Measurements from ENCODE around the gene LENG1.

The LENG1 gene

DNA sequence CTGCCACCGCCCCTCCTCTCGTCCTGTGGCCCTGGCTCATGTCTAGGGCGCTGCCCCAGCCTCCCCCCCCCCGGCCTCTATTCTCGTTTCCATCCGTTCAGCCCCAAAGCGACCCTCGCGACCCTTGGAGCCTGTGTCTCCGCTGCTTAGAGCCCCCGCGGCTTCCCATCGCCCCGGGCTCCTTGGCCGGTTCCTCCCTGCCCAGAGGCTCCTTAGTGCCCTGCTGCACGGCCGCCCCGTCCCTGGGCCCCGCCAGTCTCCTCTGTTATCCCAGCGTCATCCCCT is 31.1 kb downstream of the LENG1 start:
- CTCF ChIA-PET, result no interaction called here
- POLR2A ChIA-PET, result no interaction called here

DNA sequence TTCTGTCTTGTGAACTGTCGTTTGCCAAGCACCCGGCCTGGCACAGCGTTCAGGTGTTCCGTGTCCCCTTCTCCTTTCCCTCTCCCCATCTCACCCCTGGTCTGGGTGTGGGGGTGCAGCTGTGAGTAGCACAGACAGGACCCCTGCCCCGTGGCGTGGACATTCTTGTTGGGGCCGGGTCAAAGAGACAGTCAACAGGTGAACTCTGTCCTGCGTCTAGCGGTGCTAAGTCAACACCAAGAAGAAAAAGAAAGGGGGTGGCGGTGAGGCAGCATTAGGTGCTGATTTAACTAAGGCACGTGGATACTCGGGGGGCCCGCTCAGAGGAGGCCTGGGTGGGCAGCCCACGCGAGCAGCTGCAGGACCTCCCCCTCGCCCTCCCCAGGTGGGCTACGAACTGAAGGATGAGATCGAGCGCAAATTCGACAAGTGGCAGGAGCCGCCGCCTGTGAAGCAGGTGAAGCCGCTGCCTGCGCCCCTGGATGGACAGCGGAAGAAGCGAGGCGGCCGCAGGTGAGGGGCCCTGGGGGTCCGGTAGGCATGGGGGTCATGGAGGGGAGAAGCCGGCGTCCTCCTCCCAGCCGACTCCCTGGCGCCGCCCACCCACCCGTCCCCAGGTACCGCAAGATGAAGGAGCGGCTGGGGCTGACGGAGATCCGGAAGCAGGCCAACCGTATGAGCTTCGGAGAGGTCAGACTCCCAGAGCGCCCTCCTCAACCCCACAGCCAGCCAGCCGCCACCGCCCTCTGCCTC is 31.7 kb downstream of the LENG1 start:
- CTCF ChIA-PET, result no interaction called here
- POLR2A ChIA-PET, result no interaction called here
- H3K4me3 ChIP-seq (ENCODE audit: low read depth, low read length), result no peak overlapping the region
- no peak for DNase-seq (ENCODE audit: low read depth, low spot score)
- TF ChIP-seq, protein P1, sequence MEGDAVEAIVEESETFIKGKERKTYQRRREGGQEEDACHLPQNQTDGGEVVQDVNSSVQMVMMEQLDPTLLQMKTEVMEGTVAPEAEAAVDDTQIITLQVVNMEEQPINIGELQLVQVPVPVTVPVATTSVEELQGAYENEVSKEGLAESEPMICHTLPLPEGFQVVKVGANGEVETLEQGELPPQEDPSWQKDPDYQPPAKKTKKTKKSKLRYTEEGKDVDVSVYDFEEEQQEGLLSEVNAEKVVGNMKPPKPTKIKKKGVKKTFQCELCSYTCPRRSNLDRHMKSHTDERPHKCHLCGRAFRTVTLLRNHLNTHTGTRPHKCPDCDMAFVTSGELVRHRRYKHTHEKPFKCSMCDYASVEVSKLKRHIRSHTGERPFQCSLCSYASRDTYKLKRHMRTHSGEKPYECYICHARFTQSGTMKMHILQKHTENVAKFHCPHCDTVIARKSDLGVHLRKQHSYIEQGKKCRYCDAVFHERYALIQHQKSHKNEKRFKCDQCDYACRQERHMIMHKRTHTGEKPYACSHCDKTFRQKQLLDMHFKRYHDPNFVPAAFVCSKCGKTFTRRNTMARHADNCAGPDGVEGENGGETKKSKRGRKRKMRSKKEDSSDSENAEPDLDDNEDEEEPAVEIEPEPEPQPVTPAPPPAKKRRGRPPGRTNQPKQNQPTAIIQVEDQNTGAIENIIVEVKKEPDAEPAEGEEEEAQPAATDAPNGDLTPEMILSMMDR (IDR thresholded peaks at IDR 0.05; ENCODE audit: insufficient read depth, low read length, missing control alignments), result no peak

More for the DNA sequence above, 31.1 kb downstream of the LENG1 start:
- H3K4me3 ChIP-seq (ENCODE audit: low read depth, low read length), result no peak overlapping the region
- DNase-seq (ENCODE audit: low read depth, low spot score), result no peak
- TF ChIP-seq, protein P1 (IDR thresholded peaks at IDR 0.05; ENCODE audit: insufficient read depth, low read length, missing control alignments), result no peak

DNA sequence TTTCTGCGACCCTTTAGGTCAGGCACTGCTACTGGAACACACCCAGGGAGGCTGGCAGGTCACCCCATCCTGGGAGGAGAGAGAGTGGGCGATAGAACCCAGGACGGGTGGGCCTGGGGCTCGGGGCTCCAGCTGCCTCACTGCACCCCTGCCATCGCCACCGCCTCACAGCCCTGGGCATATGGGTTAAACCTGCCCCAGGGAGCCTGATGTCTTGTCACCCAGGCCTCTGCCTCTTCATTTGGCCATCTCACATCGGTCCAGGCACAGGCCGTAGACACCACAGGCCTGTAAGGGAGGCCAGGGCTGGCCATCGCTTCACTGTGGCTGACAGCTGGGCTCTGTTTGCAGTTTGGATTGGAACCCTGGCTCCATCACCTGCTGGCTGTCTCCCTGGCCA is 33.8 kb downstream of the LENG1 start:
- DNase-seq (ENCODE audit: low read depth, low spot score), result no peak
- ChIA-PET POLR2A (no interaction called here), CTCF (no interaction called here)
- no peak overlapping the region for H3K4me3 ChIP-seq (ENCODE audit: low read depth, low read length)
- TF ChIP-seq, protein P1 (IDR thresholded peaks at IDR 0.05; ENCODE audit: insufficient read depth, low read length, missing control alignments), result no peak

DNA sequence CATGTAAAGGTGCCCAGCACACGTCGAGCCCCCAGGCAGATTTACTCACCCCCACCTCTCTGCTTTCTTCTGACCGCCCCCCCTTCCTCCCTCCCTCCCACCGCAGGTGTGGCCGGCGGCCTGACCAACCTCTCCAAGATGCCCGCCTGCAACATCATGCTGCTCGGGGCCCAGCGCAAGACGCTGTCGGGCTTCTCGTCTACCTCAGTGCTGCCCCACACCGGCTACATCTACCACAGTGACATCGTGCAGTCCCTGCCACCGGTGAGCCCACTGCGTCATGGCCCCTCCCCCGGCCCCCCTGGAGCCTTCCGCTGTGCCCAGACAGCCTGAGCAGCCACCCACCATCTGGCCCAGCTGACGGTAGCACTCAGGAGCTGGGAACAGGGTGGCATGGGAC is 35.1 kb downstream of the LENG1 start:
- no peak overlapping the region for H3K4me3 ChIP-seq (ENCODE audit: low read depth, low read length)
- TF ChIP-seq, protein P1 (IDR thresholded peaks at IDR 0.05; ENCODE audit: insufficient read depth, low read length, missing control alignments), result no peak
- ChIA-PET CTCF (no interaction called here), POLR2A (interaction anchor here (1.5 kb wide), 1 partner anchor 13 kb away, joined by 9 read pairs; the partner anchor contains the start of gene CNOT3)
- DNase-seq (ENCODE audit: low read depth, low spot score), result no peak

DNA sequence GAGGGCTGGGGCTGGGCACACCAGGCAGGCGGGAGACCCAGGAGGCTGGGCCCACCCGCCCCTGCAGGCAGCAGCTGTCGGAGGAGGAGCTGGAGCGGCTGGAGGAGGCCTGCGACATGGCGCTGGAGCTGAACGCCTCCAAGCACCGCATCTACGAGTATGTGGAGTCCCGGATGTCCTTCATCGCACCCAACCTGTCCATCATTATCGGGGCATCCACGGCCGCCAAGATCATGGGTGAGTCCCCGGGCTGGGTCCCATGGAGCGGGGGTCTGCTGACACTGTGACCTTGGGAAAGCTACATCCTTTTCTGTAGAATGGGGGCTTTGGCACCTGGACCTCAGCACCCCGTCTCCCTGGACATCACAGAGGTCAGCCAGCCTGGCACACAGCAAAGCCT is 35.8 kb downstream of the LENG1 start:
- H3K4me3 ChIP-seq (ENCODE audit: low read depth, low read length), result no peak overlapping the region
- TF ChIP-seq, protein P1 (IDR thresholded peaks at IDR 0.05; ENCODE audit: insufficient read depth, low read length, missing control alignments), result no peak
- ChIA-PET CTCF (no interaction called here), POLR2A (interaction anchor here (1.5 kb wide), 1 partner anchor 13 kb away, joined by 9 read pairs; the partner anchor contains the start of gene CNOT3)
- DNase-seq (ENCODE audit: low read depth, low spot score), result no peak

DNA sequence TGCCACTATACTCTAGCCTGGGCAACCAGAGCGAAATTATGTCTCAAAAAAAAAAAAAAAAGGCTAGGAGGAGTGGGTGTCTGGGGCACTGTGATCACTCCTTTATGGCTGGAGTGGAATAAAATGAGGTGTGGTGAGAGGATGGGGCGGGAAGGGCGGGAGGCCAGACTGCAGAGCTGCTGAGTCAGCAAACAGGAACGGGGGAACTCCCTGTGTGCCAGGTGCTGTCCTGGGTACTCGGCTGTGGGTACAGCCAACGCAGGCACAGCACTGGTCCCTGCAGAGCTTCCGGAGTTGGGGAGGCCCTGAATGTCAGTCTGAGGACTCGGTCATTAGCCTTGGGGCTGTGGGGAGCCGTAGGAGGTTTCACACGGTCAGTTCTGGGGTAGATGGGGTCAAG is 38.3 kb downstream of the LENG1 start:
- no peak overlapping the region for H3K4me3 ChIP-seq (ENCODE audit: low read depth, low read length)
- TF ChIP-seq, protein P1 (IDR thresholded peaks at IDR 0.05; ENCODE audit: insufficient read depth, low read length, missing control alignments), result no peak
- POLR2A ChIA-PET, result no interaction called here
- no peak for DNase-seq (ENCODE audit: low read depth, low spot score)
- CTCF ChIA-PET, result no interaction called here

All from AG04449 (cell line).